ENCODE data around the gene IQCE.
A peak's percentile ranks its signal among the peaks of the same experiment; 100 is the strongest.

IQCE gene

GRCh38 chr7:2657920-2658671, 99.3 kb downstream of the IQCE start:
- no peak for DNase-seq

GRCh38 chr7:2658941-2659340, 100.2 kb downstream of the IQCE start:
- no peak for DNase-seq

GRCh38 chr7:2659556-2660358, 101.0 kb downstream of the IQCE start:
- DNase-seq, result peak in 14 of 58 donors; percentile 24 to 55 (median 34)

- no peak for DNase-seq
These were observed 101.7 kb downstream of the IQCE start for GRCh38 chr7:2660359-2661095.

- DNase-seq, result no peak
These were observed 102.3 kb downstream of the IQCE start for GRCh38 chr7:2661096-2661449.

- no peak for DNase-seq
These were observed 103.0 kb downstream of the IQCE start for GRCh38 chr7:2661602-2662272.

GRCh38 chr7:2662273-2663120, 103.7 kb downstream of the IQCE start:
- no peak for DNase-seq

GRCh38 chr7:2663121-2663886, 104.5 kb downstream of the IQCE start:
- peak in 3 of 58 donors; percentile 19 to 46 (median 43) for DNase-seq

GRCh38 chr7:2663960-2664359, 105.2 kb downstream of the IQCE start:
- no peak for DNase-seq
